GM12878 (cell line): ENCODE results near the gene ZER1. TPM values are rescaled to one million over a fixed set of nuclear protein-coding genes. Genes with fewer than 3 reads are reported as not detected.

ENCODE experiments used
- ATAC-seq: fragments of 200-7000 bp; cut with Tn5 transposase; 3 replicates; pipeline ENCODE4 v1.9.1; 2020; ENCODE audit warnings: mild to moderate bottlenecking, moderate library complexity
- BruUV-seq: library from RNA; stranded (reverse); fragments of 400-500 nt; replicated peaks from 2 replicates; lab custom pipeline; 2021; lab: Mats Ljungman, UMichigan
- CTCF ChIA-PET: fragments of 300-600 bp; sonication (Branson Sonifier 250); formaldehyde crosslinking; extraction: SDS; loops from one replicate; lab custom pipeline; 2021; ENCODE audit warnings: inconsistent platforms; lab: Yijun Ruan, JAX
- POLR2A ChIA-PET: fragments of 350-600 bp; formaldehyde crosslinking; extraction: SDS; loops from one replicate; lab custom pipeline; 2021; ENCODE audit warnings: inconsistent platforms; lab: Charles Lee
- RAD21 ChIA-PET: fragments of 300-600 bp; sonication (Branson Sonifier 250); formaldehyde crosslinking; loops from one replicate; lab custom pipeline; 2023; ENCODE audit warnings: antibody characterized with exemption; ENCODE audit not compliant: unreplicated experiment; lab: Charles Lee
- SMC1A ChIA-PET: fragments of 300-600 bp; sonication (Branson Sonifier 250); formaldehyde crosslinking; loops from one replicate; lab custom pipeline; 2023; ENCODE audit not compliant: unreplicated experiment, uncharacterized antibody; lab: Charles Lee
- DNase-seq: peaks from one replicate; pipeline ENCODE4 v3.0.0-alpha.2; 2011; ENCODE audit warnings: low read depth, low spot score
- FAIRE-seq: peaks from 3 replicates; lab custom pipeline; 2011; peaks lifted over from hg19 to GRCh38; lab: Jason Lieb, UNC
- H2AFZ ChIP-seq: 2 replicates; pipeline ENCODE4 v1.6.0; 2011; ENCODE audit warnings: low read depth, low read length, control low read depth; ENCODE audit not compliant: control insufficient read depth
- H3K27ac ChIP-seq: 2 replicates; pipeline ENCODE4 v1.5.1; 2011; ENCODE audit warnings: control low read depth; ENCODE audit not compliant: control insufficient read depth, insufficient read depth
- H3K27me3 ChIP-seq, 2 experiments: replicated peaks in 1 of 2; 2 replicates each; pipeline versions ENCODE4 v1.6.0 to v1.6.1; 2011; ENCODE audit warnings: low read length in 1 of 2; ENCODE audit not compliant: control insufficient read depth in 2 of 2, insufficient read depth in 2 of 2
- H3K36me3 ChIP-seq, 2 experiments: 2 replicates each; pipeline ENCODE4 v1.5.1; 2011; ENCODE audit warnings: low read length in 1 of 2; ENCODE audit not compliant: control insufficient read depth in 2 of 2, insufficient read depth in 2 of 2
- H3K4me1 ChIP-seq: 2 replicates; pipeline ENCODE4 v1.6.1; 2011; ENCODE audit warnings: mild to moderate bottlenecking, low read length, moderate library complexity, mixed read lengths; ENCODE audit not compliant: control insufficient read depth, insufficient read depth
- H3K4me2 ChIP-seq: 2 replicates; pipeline ENCODE4 v1.6.0; 2011; ENCODE audit warnings: control low read depth; ENCODE audit not compliant: control insufficient read depth, insufficient read depth
- H3K4me3 ChIP-seq: fragments of 200-600 bp; sonication (generic); 2 replicates; pipeline ENCODE4 v1.5.1; 2016
- H3K79me2 ChIP-seq: 2 replicates; pipeline ENCODE4 v1.6.0; 2011; ENCODE audit warnings: low read length; ENCODE audit not compliant: control insufficient read depth, insufficient read depth
- H3K9ac ChIP-seq: 2 replicates; pipeline ENCODE4 v1.8.0; 2011; ENCODE audit warnings: low read length, control low read depth, mixed read lengths; ENCODE audit not compliant: control insufficient read depth, insufficient read depth
- H3K9me3 ChIP-seq: replicated peaks from 3 replicates; pipeline ENCODE4 v1.5.1; 2011; ENCODE audit warnings: mild to moderate bottlenecking, low read length; ENCODE audit not compliant: control insufficient read depth, insufficient read depth
- H4K20me1 ChIP-seq: 2 replicates; pipeline ENCODE4 v1.6.0; 2011; ENCODE audit not compliant: control insufficient read depth, insufficient read depth
- ATF2 ChIP-seq: IDR thresholded peaks from 2 replicates; pipeline ENCODE4 v1.6.1; 2012; ENCODE audit warnings: low read length, inconsistent platforms
- CHD2 ChIP-seq: IDR thresholded peaks from 2 replicates; pipeline ENCODE4 v1.6.1; 2011; ENCODE audit warnings: low read depth, low read length, improper control_type of control experiment, borderline replicate concordance
- DPF2 ChIP-seq: fragments of 450-650 bp; IDR thresholded peaks from 2 replicates; pipeline ENCODE4 v1.6.1; 2017; ENCODE audit warnings: mild to moderate bottlenecking
- ETV6 ChIP-seq, 2 experiments: fragments of 450-650 bp in 1 of 2; IDR thresholded peaks in 1 of 2; conservative IDR thresholded peaks in 1 of 2; 2 replicates each; pipeline ENCODE4 v1.6.1; 2014; ENCODE audit warnings: antibody characterized with exemption in 1 of 2, borderline replicate concordance in 1 of 2, low read depth in 1 of 2, mild to moderate bottlenecking in 1 of 2, moderate library complexity in 1 of 2
- HCFC1 ChIP-seq: fragments of 150-350 bp; IDR thresholded peaks from 2 replicates; pipeline ENCODE4 v1.6.1; 2014; ENCODE audit warnings: low read length
- MYB ChIP-seq: fragments of 150-350 bp; IDR thresholded peaks from 2 replicates; pipeline ENCODE4 v1.6.1; 2014; ENCODE audit warnings: mild to moderate bottlenecking, low read depth, low read length, borderline replicate concordance
- NFYB ChIP-seq: IDR thresholded peaks from 2 replicates; pipeline ENCODE4 v1.6.1; 2011; ENCODE audit warnings: low read depth, mild to moderate bottlenecking, low read length, improper control_type of control experiment, moderate library complexity; ENCODE audit not compliant: insufficient read depth
- NR2C2 ChIP-seq: IDR thresholded peaks from 2 replicates; pipeline ENCODE4 v1.6.1; 2011; ENCODE audit warnings: borderline replicate concordance, low read depth; ENCODE audit not compliant: control insufficient read depth, insufficient read length
- TBL1XR1 ChIP-seq: IDR thresholded peaks from 2 replicates; pipeline ENCODE4 v1.6.1; 2012; ENCODE audit warnings: low read depth, low read length, improper control_type of control experiment
- ZNF622 ChIP-seq: fragments of 450-650 bp; IDR thresholded peaks from 2 replicates; pipeline ENCODE4 v1.6.1; 2017; ENCODE audit warnings: mild to moderate bottlenecking, inconsistent platforms
- WGBS: methylation state at CpG from one replicate; pipeline ENCODE4 v1.1.6; 2016; ENCODE audit warnings: low lambda C conversion rate; ENCODE audit not compliant: insufficient replicate concordance, insufficient coverage; ENCODE audit errors: missing lambda C conversion rate; 5-methylcytosine and 5-hydroxymethylcytosine counted together
- in situ Hi-C: fragments of 300-500 bp; cut with MboI; formaldehyde crosslinking; loops from 9 replicates; pipeline ENCODE4 v1.14.3; 2018; ENCODE audit warnings: mixed read lengths
- intact Hi-C: fragments of 100-400 bp; cut with micrococcal nuclease; formaldehyde crosslinking; loops from one replicate; pipeline ENCODE4 v1.14.2; 2022; ENCODE audit not compliant: unreplicated experiment
- polyA plus RNA-seq, 11 experiments: library from polyadenylated mRNA; depleted of rRNA in 4 of 11; unstranded in 6 of 11; stranded (reverse) in 5 of 11; fragments of >200 nt; fragmentation: Nextera tagmentation in 4 of 11; fragmentation: Illumina TruSeq in 1 of 11; extraction: Ambion mirVana in 4 of 11; extraction: Trizol in 1 of 11; gene quantifications; 1 replicate in 1 of 11; 2 replicates in 10 of 11; pipeline versions ENCODE4 v1.2.1 to v1.2.3, GENCODE V29; 2011 to 2016; ENCODE audit warnings: inconsistent platforms in 2 of 11, missing spikeins in 2 of 11, low read depth in 1 of 11
- total RNA-seq, 4 experiments: library from RNA; depleted of rRNA in 3 of 4; stranded (reverse); fragments of >200 nt in 3 of 4; fragmentation: Illumina TruSeq in 1 of 4; extraction: Trizol in 1 of 4; gene quantifications; 2 replicates each; pipeline versions ENCODE4 v1.2.1 to v1.2.3, GENCODE V29; 2013 to 2021
- TF ChIP-seq, protein P1 (sequence below): fragments of 150-350 bp; IDR thresholded peaks from 2 replicates; pipeline ENCODE4 v1.6.1; 2016; ENCODE audit warnings: low read depth, low read length

Gene ZER1
- total and polyA plus RNA-seq, 10 of the 15 experiments (the other 5 are each of a cell fraction or from before 2014, with no cell fraction given) = 0.32 to 16.9 (median 7.9) TPM

DNA sequence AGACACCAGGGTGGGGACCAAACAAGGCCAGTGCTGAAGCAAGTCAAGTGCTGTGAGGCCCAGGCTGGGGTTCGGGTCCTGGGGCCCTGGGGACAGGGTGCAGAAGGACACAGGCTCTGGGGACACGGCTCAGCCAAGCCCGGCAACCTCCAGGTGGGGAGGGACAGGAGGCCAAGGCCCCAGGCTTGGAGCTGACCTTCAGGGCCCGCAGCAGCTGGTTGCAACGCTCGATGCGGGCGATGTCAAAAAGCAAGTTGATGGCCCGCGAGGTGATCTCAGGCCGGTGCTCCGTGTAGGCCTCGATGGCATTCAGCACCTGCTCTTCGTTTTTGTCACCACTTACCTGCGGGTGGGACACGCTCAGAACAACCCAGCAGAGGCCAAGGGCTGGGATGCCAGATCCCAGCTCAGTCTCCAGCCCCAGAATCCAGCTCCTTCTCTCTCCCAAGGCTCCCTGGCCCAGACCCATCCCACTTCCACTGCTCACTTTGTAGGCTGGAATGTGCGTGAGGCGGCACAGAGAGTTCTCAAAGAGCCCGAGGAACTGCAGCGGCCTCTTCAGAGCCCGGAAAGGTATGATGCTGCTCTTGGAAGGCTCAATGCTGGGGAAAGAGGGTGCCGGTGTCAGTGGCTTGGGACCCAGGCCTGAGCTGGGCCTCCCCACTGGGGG lies 20.7 kb downstream of the ZER1 start:
- 86% methylated on average over 18 of the region's 22 CpGs for WGBS
- Histone ChIP-seq H3K36me3 (no peaks in the 10 kb centered on the region; a peak in 1 of 4 replicates), H2AFZ (no peak overlapping the region), H3K27me3 (no peaks in the 10 kb centered on the region), H3K4me3 (no peak overlapping the region), H4K20me1 (no peaks in the 10 kb centered on the region), H3K9me3 (no peaks in the 10 kb centered on the region), H3K27ac (no peak overlapping the region), H3K79me2 (no peaks in the 10 kb centered on the region), H3K9ac (no peak overlapping the region), H3K4me1 (no peaks in the 10 kb centered on the region), H3K4me2 (no peak overlapping the region)
- ChIA-PET RAD21 (no interaction called here), POLR2A (interaction anchor here (0.6 kb wide), 1 partner anchor 108 kb away, joined by 4 read pairs; no protein-coding TSS in a partner anchor), SMC1A (no interaction called here), CTCF (no interaction called here)
- no peak for FAIRE-seq
- DNase-seq = no peak
- TF ChIP-seq NFYB (no peak), CHD2 (no peak), HCFC1 (no peak), MYB (no peak), TBL1XR1 (no peak), DPF2 (no peak), NR2C2 (no peak), ZNF622 (no peak), ATF2 (no peak), ETV6 (conservative IDR thresholded peaks at IDR 0.05 in 1 of 2, IDR thresholded peaks at IDR 0.05 in 1 of 2; ENCODE audit: borderline replicate concordance in 1 of 2, low read depth in 1 of 2) (no peak)
- TF ChIP-seq, protein P1, sequence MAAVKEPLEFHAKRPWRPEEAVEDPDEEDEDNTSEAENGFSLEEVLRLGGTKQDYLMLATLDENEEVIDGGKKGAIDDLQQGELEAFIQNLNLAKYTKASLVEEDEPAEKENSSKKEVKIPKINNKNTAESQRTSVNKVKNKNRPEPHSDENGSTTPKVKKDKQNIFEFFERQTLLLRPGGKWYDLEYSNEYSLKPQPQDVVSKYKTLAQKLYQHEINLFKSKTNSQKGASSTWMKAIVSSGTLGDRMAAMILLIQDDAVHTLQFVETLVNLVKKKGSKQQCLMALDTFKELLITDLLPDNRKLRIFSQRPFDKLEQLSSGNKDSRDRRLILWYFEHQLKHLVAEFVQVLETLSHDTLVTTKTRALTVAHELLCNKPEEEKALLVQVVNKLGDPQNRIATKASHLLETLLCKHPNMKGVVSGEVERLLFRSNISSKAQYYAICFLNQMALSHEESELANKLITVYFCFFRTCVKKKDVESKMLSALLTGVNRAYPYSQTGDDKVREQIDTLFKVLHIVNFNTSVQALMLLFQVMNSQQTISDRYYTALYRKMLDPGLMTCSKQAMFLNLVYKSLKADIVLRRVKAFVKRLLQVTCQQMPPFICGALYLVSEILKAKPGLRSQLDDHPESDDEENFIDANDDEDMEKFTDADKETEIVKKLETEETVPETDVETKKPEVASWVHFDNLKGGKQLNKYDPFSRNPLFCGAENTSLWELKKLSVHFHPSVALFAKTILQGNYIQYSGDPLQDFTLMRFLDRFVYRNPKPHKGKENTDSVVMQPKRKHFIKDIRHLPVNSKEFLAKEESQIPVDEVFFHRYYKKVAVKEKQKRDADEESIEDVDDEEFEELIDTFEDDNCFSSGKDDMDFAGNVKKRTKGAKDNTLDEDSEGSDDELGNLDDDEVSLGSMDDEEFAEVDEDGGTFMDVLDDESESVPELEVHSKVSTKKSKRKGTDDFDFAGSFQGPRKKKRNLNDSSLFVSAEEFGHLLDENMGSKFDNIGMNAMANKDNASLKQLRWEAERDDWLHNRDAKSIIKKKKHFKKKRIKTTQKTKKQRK = no peak
- in situ Hi-C loops (no loop called here), intact Hi-C loops (no loop called here)
- no TSS peak for BruUV-seq
- no peak for ATAC-seq
